ENCODE data around the gene FOXL3. TPM values are rescaled to one million over a fixed set of nuclear protein-coding genes. Genes with fewer than 3 reads are reported as not detected.

The FOXL3 gene
- total RNA-seq, 2 donors from 2014 or later: not detected

DNA sequence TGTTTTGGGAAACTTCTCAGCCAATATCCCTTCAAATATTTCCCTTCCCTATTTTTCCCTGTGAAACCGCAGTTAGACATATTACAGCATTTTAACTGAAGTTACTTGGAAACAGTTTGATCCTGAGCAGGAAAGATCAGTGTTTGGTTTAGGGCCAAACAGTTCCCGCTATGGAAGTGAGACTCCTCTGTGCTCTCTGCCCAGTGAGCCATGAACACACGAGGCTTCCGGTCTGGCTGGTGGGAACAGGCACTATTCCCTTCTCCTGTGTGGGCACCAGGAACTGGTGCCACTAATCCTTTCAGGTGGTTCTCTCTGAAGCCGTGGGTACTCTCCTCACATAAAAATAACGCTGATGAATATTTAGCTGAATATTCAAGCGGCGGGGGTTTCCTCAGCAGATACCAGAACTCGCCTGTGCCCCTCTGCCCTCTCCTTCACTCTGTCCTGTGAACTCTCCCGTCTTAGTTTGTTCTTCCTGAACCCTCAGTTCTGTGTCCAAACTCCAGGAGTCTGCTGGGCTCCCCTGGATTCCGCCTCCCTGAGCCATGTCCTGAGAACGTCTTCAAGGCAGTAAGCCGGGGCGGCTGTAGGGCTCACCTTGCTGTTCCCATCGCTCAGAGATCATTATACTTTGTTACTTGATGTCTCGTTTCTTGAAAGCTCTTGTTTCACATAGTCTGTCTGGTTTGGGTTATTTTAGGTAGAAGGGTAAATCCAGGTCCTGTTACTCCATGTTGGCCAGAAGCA, 25.7 kb downstream of the FOXL3 start:
- no peaks in the 10 kb centered on the region for H3K36me3 ChIP-seq
- no peak for DNase-seq (ENCODE audit: low spot score)
- H3K4me1 ChIP-seq (replicated peaks): peaks cover 6% of the 10 kb centered on the region
- H3K9me3 ChIP-seq: no peaks in the 10 kb centered on the region
- 79% methylated on average over 16 of the region's 16 CpGs for WGBS
- intact Hi-C loops (cut with DNase I): no loop called here
- TF ChIP-seq POLR2A (IDR thresholded peaks at IDR 0.05): no peak
- no peak for TF ChIP-seq POLR2AphosphoS5 (IDR thresholded peaks at IDR 0.05)
- TF ChIP-seq, protein P1, sequence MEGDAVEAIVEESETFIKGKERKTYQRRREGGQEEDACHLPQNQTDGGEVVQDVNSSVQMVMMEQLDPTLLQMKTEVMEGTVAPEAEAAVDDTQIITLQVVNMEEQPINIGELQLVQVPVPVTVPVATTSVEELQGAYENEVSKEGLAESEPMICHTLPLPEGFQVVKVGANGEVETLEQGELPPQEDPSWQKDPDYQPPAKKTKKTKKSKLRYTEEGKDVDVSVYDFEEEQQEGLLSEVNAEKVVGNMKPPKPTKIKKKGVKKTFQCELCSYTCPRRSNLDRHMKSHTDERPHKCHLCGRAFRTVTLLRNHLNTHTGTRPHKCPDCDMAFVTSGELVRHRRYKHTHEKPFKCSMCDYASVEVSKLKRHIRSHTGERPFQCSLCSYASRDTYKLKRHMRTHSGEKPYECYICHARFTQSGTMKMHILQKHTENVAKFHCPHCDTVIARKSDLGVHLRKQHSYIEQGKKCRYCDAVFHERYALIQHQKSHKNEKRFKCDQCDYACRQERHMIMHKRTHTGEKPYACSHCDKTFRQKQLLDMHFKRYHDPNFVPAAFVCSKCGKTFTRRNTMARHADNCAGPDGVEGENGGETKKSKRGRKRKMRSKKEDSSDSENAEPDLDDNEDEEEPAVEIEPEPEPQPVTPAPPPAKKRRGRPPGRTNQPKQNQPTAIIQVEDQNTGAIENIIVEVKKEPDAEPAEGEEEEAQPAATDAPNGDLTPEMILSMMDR (IDR thresholded peaks at IDR 0.05): no peak
- no peaks in the 10 kb centered on the region for H3K27me3 ChIP-seq (replicated peaks; ENCODE audit: insufficient read depth)
- H3K27ac ChIP-seq: no peak overlapping the region
- H3K4me3 ChIP-seq: no peak overlapping the region

- no peak overlapping the region for H3K4me3 ChIP-seq
- no peak for DNase-seq (ENCODE audit: low spot score)
- peaks cover 6% of the 10 kb centered on the region for H3K4me1 ChIP-seq (replicated peaks)
- H3K27me3 ChIP-seq (replicated peaks; ENCODE audit: insufficient read depth): no peaks in the 10 kb centered on the region
- WGBS: 91% methylated on average over 27 of the region's 27 CpGs
- TF ChIP-seq, protein P1 (IDR thresholded peaks at IDR 0.05): no peak
- TF ChIP-seq POLR2AphosphoS5 (IDR thresholded peaks at IDR 0.05) (no peak), POLR2A (IDR thresholded peaks at IDR 0.05) (no peak)
- H3K36me3 ChIP-seq: no peaks in the 10 kb centered on the region
- H3K9me3 ChIP-seq: no peaks in the 10 kb centered on the region
- intact Hi-C loops (cut with DNase I): no loop called here
- H3K27ac ChIP-seq: no peak overlapping the region
Measured at GRCh38 chr7:317643-318405, 27.9 kb downstream of the FOXL3 start.

DNA sequence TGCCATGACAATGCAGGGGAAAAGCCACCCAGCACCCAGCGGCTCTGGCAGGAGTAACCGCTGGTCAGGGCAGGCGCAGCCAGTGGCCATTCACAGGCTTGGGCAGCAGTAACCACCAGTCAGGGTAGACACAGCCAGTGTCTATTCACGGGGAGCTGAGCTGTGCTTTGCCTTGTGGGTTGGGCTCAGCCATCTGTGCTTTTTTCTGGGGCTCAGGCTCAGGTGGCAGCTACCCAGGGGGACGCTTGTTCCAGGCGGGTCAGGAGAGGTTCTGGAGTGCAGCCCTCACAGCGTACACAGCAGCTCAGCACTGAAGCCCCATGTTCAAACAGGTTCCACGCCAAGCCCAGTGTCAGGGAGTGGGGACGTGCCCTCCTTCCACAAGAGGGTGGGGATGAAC, 28.5 kb downstream of the FOXL3 start:
- Histone ChIP-seq H3K4me3 (no peak overlapping the region), H3K36me3 (no peaks in the 10 kb centered on the region), H3K4me1 (replicated peaks) (peaks cover 6% of the 10 kb centered on the region), H3K9me3 (no peaks in the 10 kb centered on the region), H3K27ac (no peak overlapping the region), H3K27me3 (replicated peaks; ENCODE audit: insufficient read depth) (no peaks in the 10 kb centered on the region)
- intact Hi-C loops (cut with DNase I): no loop called here
- TF ChIP-seq POLR2AphosphoS5 (IDR thresholded peaks at IDR 0.05): no peak
- WGBS: 56% methylated on average over 9 of the region's 9 CpGs
- DNase-seq (ENCODE audit: low spot score): no peak

DNA sequence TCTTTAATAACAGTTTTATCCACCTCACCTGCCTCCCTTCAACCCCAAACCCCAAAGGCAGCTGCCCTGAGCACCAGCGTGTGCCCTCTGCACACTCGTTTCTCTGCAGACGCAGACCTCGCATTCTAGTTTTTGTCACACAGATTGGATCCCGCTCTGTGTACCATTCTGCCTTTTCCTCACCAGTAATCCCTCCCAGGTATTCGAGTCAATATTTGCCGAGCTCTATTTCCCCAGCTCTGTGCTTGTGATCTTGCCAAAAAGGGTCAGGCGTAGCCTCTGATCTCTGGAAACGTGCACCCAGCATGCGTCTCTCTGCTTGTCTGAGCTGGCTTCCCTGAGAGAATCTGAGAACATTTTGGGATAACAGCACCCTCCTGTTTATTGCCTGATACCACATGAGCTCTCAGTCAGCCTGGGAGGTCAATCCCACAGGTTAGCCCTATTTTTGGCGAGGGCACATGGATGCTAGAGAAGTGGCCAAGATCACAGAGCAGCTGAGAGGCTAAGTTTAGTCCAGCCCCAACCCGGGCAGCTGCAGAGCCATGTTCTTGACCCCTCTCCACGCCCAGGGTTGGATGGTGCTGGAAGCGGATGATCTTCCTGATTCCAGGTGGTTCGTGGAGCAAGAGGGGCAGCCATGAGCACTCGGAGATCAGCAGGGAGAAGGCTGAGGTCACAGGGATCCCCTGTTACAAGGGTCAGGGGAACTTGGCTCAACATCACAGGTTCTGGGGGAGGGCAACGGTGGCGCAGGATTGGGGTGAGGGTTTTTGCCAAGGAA, 29.1 kb downstream of the FOXL3 start:
- Histone ChIP-seq H3K27me3 (replicated peaks; ENCODE audit: insufficient read depth) (no peaks in the 10 kb centered on the region), H3K4me3 (no peak overlapping the region), H3K27ac (no peak overlapping the region), H3K9me3 (no peaks in the 10 kb centered on the region), H3K36me3 (no peaks in the 10 kb centered on the region), H3K4me1 (replicated peaks) (peaks cover 6% of the 10 kb centered on the region)
- peak; percentile 30 for TF ChIP-seq POLR2AphosphoS5 (IDR thresholded peaks at IDR 0.05)
- TF ChIP-seq, protein P1 (IDR thresholded peaks at IDR 0.05): no peak
- DNase-seq (ENCODE audit: low spot score): no peak
- intact Hi-C loops (cut with DNase I): no loop called here
- WGBS: 41% methylated on average over 18 of the region's 18 CpGs

DNA sequence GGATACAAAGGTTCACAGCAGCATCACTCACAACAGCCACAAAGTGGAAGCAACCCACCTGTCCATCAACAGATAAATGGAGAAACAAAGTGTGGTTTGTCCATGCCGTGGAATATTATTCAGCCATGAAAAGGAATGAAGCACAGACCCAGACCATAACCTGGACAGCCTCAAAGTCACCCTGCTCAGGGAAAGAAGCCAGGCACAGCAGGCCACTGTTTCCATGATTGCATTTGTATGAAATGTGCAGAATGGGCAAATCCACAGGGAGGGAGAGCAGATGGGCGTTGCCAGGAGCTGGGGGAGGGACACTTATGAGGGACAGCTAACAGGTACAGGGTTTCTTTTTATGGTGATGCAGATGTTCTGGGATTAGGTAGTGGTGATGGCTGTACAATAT, 30.3 kb downstream of the FOXL3 start:
- DNase-seq (ENCODE audit: low spot score): no peak
- TF ChIP-seq POLR2AphosphoS5 (IDR thresholded peaks at IDR 0.05) (no peak), POLR2A (IDR thresholded peaks at IDR 0.05) (no peak)
- TF ChIP-seq, protein P1 (IDR thresholded peaks at IDR 0.05): no peak
- no peak overlapping the region for H3K27ac ChIP-seq
- 98% methylated on average over 2 of the region's 2 CpGs for WGBS
- peaks cover 6% of the 10 kb centered on the region for H3K4me1 ChIP-seq (replicated peaks)
- H3K9me3 ChIP-seq: no peaks in the 10 kb centered on the region
- no peak overlapping the region for H3K4me3 ChIP-seq
- intact Hi-C loops (cut with DNase I): loop anchor here (10.0 kb wide), 1 partner anchor 555 kb away; the partner anchor contains the start of gene GET4
- H3K27me3 ChIP-seq (replicated peaks; ENCODE audit: insufficient read depth): no peaks in the 10 kb centered on the region
- no peaks in the 10 kb centered on the region for H3K36me3 ChIP-seq
